ENCODE results near the gene PXDN. TPM values are rescaled to one million over a fixed set of nuclear protein-coding genes. Genes with fewer than 3 reads are reported as not detected.

PXDN gene
- total and polyA plus RNA-seq, 2 donors (not counting 3 experiments of a cell fraction or from before 2014, with no cell fraction given) = 231 to 308 TPM

DNA sequence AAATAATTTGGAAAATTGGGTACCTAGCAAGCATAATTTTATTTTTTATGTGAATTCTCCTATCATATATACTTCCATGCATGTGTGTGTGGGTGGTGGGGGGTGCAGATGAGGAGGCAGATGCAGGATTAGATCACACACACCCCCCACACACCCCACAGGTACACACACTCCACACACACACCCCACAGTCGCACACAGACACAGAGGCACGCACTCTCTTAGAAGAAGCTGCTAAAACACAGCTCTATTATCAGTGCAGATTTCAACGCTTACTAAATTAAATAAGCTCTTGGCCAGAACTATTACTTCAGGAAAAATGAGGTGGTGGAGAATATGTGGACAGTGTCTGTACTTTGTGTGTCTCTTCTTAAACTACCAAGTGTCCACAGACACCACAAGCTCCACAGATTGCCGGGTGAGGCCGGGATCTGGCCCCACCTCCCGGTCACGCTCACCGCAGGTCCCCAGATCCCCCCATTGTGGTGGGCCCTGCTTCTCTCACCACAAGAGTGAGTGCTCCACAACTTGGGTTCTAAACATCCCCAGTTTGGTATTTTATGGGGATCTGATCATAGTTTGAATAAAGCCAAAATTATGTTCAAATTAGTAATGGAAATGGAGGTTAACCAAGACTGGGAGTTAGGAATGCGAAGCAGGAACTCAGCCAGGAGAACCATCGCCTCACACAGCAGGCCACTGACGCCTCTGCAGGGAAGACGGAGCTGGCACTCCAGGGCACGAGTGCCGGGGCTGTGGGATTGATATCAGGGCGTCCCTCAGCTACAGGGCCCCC, 102.1 kb downstream of the PXDN start:
- POLR2A ChIA-PET = no interaction called here
- FAIRE-seq (no peak), DNase-seq (ENCODE audit: low read depth, low spot score) (no peak)
- TF ChIP-seq POLR2A (IDR thresholded peaks at IDR 0.05; ENCODE audit: low read depth, low read length) (no peak), GATA2 (IDR thresholded peaks at IDR 0.05; ENCODE audit: insufficient read depth, insufficient read length, low read depth, low read length) (no peak), FOS (IDR thresholded peaks at IDR 0.05; ENCODE audit: borderline replicate concordance, insufficient read depth, low read length) (no peak), EZH2 (IDR thresholded peaks at IDR 0.05; ENCODE audit: borderline replicate concordance, low read depth, low read length, severe bottlenecking) (no peak), JUN (IDR thresholded peaks at IDR 0.05; ENCODE audit: borderline replicate concordance, insufficient read depth, insufficient read length, low read depth) (no peak), MYC (IDR thresholded peaks at IDR 0.05; ENCODE audit: low read depth, low read length) (no peak), POLR2AphosphoS5 (IDR thresholded peaks at IDR 0.05; ENCODE audit: insufficient read depth, low read depth, low read length) (no peak)
- TF ChIP-seq, protein P1, sequence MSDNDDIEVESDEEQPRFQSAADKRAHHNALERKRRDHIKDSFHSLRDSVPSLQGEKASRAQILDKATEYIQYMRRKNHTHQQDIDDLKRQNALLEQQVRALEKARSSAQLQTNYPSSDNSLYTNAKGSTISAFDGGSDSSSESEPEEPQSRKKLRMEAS (IDR thresholded peaks at IDR 0.05; ENCODE audit: insufficient read depth, insufficient read length) = no peak
- TF ChIP-seq, protein P2, sequence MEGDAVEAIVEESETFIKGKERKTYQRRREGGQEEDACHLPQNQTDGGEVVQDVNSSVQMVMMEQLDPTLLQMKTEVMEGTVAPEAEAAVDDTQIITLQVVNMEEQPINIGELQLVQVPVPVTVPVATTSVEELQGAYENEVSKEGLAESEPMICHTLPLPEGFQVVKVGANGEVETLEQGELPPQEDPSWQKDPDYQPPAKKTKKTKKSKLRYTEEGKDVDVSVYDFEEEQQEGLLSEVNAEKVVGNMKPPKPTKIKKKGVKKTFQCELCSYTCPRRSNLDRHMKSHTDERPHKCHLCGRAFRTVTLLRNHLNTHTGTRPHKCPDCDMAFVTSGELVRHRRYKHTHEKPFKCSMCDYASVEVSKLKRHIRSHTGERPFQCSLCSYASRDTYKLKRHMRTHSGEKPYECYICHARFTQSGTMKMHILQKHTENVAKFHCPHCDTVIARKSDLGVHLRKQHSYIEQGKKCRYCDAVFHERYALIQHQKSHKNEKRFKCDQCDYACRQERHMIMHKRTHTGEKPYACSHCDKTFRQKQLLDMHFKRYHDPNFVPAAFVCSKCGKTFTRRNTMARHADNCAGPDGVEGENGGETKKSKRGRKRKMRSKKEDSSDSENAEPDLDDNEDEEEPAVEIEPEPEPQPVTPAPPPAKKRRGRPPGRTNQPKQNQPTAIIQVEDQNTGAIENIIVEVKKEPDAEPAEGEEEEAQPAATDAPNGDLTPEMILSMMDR (IDR thresholded peaks at IDR 0.05; ENCODE audit: extremely low read depth in 1 of 2, insufficient read depth in 1 of 2, low read depth in 1 of 2, low read length in 2 of 2) = no peak
- no peaks in the 10 kb centered on the region for H4K20me1 ChIP-seq (replicated peaks; ENCODE audit: control insufficient read depth, extremely low read depth, insufficient read depth, low read length)
- no peaks in the 10 kb centered on the region for H3K27me3 ChIP-seq (ENCODE audit: control insufficient read depth in 2 of 2, insufficient read depth in 2 of 2, low read length in 2 of 2)
- H3K79me2 ChIP-seq (ENCODE audit: control insufficient read depth, insufficient read depth, low read length) = no peaks in the 10 kb centered on the region
- H3K4me2 ChIP-seq (ENCODE audit: insufficient read depth, low read length) = no peak overlapping the region
- peaks cover 2% of the 10 kb centered on the region for H3K4me1 ChIP-seq (ENCODE audit: control insufficient read depth, extremely low read depth, insufficient read depth, low read length)
- CTCF ChIA-PET = interaction anchor here (1.0 to 3.1 kb wide), 3 partner anchors 9 to 109 kb away, joined by 3 to 14 read pairs (median 4); no protein-coding TSS in a partner anchor
- no TSS peak for BruUV-seq (replicated peaks)
- no peak overlapping the region for H2AFZ ChIP-seq (ENCODE audit: low read depth, low read length)
- no peak overlapping the region for H3K9ac ChIP-seq (replicated peaks; ENCODE audit: extremely low read depth, insufficient read depth, low read length)
- H3K36me3 ChIP-seq (ENCODE audit: control insufficient read depth in 2 of 2, extremely low read depth in 1 of 2, insufficient read depth in 2 of 2, low read length in 2 of 2) = peaks cover 12 to 21% of the 10 kb centered on the region in 2 experiments
- H3K27ac ChIP-seq (ENCODE audit: insufficient read depth, low read depth, low read length) = no peak overlapping the region
- no peaks in the 10 kb centered on the region for H3K9me3 ChIP-seq (replicated peaks; ENCODE audit: control insufficient read depth, insufficient read depth, low read length)
- H3K9me1 ChIP-seq (replicated peaks; ENCODE audit: control insufficient read depth, extremely low read depth, insufficient read depth, low read length) = no peaks in the 10 kb centered on the region
- H3K4me3 ChIP-seq (replicated peaks in 1 of 3; ENCODE audit: insufficient read depth in 1 of 3, low read depth in 1 of 3, low read length in 3 of 3) = no peak overlapping the region
- intact Hi-C loops (cut with micrococcal nuclease) = loop anchor here (5.0 kb wide), 1 partner anchor 50 kb away; no protein-coding TSS in a partner anchor
- dilution Hi-C loops (cut with MboI; ENCODE audit: extremely low pct_ligation_motif_present, low sequenced_read_pairs) = no loop called here
